Measurements from ENCODE around the gene MIDN.

DNA sequence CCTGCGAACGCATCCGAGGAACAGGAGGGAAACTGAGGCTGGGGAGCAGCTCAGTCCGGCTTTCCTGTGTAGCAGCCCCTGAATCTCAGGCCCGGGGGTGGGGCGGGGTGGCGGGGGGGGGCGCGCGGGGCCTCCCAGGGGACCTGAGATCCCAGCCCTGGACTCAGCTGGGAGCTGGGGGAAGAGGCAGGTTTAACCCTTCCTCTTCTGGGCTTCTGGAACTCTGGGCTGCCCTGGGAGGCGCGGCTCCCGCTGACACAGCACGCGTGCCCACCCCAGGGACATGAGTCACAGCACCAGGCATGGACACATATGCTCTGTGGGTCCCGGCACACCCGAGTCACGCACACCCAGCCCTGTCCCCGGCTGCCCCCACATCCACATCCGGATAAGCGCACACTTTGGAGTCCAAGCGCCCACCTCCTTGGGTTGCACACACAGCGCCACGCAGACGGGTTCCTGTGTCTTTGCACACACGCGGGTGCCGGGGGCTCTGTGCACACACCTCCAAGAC lies 17.3 kb downstream of the MIDN start:
- TF ChIP-seq, protein P1, sequence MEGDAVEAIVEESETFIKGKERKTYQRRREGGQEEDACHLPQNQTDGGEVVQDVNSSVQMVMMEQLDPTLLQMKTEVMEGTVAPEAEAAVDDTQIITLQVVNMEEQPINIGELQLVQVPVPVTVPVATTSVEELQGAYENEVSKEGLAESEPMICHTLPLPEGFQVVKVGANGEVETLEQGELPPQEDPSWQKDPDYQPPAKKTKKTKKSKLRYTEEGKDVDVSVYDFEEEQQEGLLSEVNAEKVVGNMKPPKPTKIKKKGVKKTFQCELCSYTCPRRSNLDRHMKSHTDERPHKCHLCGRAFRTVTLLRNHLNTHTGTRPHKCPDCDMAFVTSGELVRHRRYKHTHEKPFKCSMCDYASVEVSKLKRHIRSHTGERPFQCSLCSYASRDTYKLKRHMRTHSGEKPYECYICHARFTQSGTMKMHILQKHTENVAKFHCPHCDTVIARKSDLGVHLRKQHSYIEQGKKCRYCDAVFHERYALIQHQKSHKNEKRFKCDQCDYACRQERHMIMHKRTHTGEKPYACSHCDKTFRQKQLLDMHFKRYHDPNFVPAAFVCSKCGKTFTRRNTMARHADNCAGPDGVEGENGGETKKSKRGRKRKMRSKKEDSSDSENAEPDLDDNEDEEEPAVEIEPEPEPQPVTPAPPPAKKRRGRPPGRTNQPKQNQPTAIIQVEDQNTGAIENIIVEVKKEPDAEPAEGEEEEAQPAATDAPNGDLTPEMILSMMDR (IDR thresholded peaks at IDR 0.05): no peak
- TF ChIP-seq POLR2A (IDR thresholded peaks at IDR 0.05): no peak

All from adrenal gland (tissue), 5 donors.